Measurements from ENCODE around the gene C17orf100. TPM values are rescaled to one million over a fixed set of nuclear protein-coding genes. Genes with fewer than 3 reads are reported as not detected.

C17orf100 gene
- total RNA-seq, 1 donor from 2014 or later: 3.8 TPM

DNA sequence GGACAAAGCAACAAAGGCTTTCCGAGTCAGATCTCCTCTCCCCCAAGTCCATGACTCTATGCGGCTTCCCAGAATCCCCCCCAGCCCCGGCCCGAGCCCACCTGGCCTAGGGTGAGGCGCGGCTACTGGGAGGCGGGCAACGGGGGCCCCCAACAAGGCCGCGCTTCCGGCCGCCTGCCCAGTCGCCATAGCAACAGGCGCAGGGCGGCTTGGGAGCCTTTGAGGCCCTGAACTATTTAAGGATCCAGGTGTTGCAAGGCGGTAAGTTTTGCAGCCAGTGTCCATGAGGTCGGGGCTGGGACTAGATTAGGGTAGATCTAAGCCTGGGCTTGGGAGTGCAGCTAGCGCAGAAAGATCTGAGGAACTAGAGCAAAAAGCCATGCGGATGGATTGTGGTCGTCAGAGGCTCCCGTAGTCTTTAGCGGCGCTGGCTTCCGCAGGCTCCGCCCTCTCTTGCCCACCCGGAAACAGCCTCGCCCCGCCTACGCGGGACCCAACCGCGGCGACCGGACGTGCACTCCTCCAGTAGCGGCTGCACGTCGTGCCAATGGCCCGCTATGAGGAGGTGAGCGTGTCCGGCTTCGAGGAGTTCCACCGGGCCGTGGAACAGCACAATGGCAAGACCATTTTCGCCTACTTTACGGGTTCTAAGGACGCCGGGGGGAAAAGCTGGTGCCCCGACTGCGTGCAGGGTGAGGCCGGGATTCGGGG is 10.9 kb upstream of the C17orf100 start, which contains the start of the genes KIAA0753 and TXNDC17:
TSS of gene KIAA0753 (minus strand) at position 176 of the 711 bp plus-strand sequence. CDS start 5,608 bp downstream, outside the sequence.
TSS of gene TXNDC17 (plus strand) at position 525 of the 711 bp plus-strand sequence. CDS start at position 548, 23 bp downstream.
- peak; percentile 95 for DNase-seq (ENCODE audit: low spot score)
- no peaks in the 10 kb centered on the region for H3K9me3 Mint-ChIP-seq (ENCODE audit: unreplicated experiment)
- TF ChIP-seq, protein P1, sequence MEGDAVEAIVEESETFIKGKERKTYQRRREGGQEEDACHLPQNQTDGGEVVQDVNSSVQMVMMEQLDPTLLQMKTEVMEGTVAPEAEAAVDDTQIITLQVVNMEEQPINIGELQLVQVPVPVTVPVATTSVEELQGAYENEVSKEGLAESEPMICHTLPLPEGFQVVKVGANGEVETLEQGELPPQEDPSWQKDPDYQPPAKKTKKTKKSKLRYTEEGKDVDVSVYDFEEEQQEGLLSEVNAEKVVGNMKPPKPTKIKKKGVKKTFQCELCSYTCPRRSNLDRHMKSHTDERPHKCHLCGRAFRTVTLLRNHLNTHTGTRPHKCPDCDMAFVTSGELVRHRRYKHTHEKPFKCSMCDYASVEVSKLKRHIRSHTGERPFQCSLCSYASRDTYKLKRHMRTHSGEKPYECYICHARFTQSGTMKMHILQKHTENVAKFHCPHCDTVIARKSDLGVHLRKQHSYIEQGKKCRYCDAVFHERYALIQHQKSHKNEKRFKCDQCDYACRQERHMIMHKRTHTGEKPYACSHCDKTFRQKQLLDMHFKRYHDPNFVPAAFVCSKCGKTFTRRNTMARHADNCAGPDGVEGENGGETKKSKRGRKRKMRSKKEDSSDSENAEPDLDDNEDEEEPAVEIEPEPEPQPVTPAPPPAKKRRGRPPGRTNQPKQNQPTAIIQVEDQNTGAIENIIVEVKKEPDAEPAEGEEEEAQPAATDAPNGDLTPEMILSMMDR (IDR thresholded peaks at IDR 0.05; ENCODE audit: unreplicated experiment): no peak
- H3K27me3 Mint-ChIP-seq (ENCODE audit: unreplicated experiment): peaks cover 16% of the 10 kb centered on the region
- H3K27ac Mint-ChIP-seq (ENCODE audit: unreplicated experiment): peak within 1 kb of the TSS; percentile 99
- H3K36me3 Mint-ChIP-seq (ENCODE audit: low read depth, unreplicated experiment): peaks cover 16% of the 10 kb centered on the region
- peaks cover 14% of the 10 kb centered on the region for H3K4me1 Mint-ChIP-seq (ENCODE audit: unreplicated experiment)
- H3K4me3 Mint-ChIP-seq (ENCODE audit: unreplicated experiment): peak within 1 kb of the TSS; percentile 96

DNA sequence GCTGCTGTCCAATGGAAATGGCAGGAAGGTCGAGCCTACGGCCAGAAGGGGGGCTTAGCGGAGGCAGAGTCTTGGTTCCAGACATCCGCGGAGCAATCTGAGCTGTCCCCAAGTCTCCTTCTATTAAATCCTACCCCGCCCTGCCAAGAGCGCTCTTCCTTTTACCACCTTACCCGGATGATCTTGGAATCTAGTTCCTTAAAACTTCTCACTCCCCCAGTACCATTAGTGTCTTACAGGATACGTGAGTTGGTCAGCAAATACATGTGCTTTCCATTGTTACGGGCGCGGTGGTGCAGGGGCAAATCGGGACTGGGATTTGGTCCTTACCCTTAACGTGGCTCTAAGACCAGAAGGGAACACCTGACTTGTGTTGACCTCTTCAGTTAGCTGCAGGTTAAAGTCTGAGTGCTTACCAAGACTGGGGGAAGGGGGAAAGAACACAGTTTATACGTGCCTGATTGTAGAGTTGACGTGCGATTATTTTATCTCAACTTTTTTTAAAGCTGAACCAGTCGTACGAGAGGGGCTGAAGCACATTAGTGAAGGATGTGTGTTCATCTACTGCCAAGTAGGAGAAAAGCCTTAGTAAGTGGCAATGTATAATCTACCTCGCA is 10.2 kb upstream of the C17orf100 start:
- peaks cover 16% of the 10 kb centered on the region for H3K36me3 Mint-ChIP-seq (ENCODE audit: low read depth, unreplicated experiment)
- no peak for DNase-seq (ENCODE audit: low spot score)

DNA sequence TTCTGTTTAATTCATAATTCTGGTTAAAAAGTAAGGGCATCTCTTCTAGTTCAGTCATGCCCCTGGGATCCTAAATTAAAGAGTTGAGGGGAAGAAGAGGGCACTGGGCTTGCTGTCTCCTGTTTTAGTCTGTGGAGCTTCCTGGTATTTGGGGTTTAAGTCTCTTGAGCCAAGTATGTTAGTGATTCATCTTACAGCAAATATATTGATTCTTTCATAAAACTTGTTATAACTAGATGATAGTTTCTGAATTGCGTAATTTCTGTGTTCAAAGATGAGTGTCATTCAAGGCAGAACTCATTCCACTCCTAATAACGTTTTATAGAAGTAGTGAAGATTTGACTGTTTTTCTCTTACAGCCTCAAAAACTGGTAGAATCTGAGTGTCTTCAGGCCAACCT is 9.0 kb upstream of the C17orf100 start:
- H3K27me3 Mint-ChIP-seq (ENCODE audit: unreplicated experiment): peaks cover 11% of the 10 kb centered on the region
- no peak for DNase-seq (ENCODE audit: low spot score)
- H3K27ac Mint-ChIP-seq (ENCODE audit: unreplicated experiment): peak overlapping the region; percentile 31
- H3K9me3 Mint-ChIP-seq (ENCODE audit: unreplicated experiment): no peaks in the 10 kb centered on the region
- TF ChIP-seq, protein P1 (IDR thresholded peaks at IDR 0.05; ENCODE audit: unreplicated experiment): no peak
- H3K36me3 Mint-ChIP-seq (ENCODE audit: low read depth, unreplicated experiment): peaks cover 10% of the 10 kb centered on the region
- peaks cover 14% of the 10 kb centered on the region for H3K4me1 Mint-ChIP-seq (ENCODE audit: unreplicated experiment)
- peak overlapping the region; percentile 75 for H3K4me3 Mint-ChIP-seq (ENCODE audit: unreplicated experiment)

More for the DNA sequence above, 10.2 kb upstream of the C17orf100 start:
- H3K4me3 Mint-ChIP-seq (ENCODE audit: unreplicated experiment): peak overlapping the region; percentile 96
- no peaks in the 10 kb centered on the region for H3K9me3 Mint-ChIP-seq (ENCODE audit: unreplicated experiment)
- peaks cover 16% of the 10 kb centered on the region for H3K27me3 Mint-ChIP-seq (ENCODE audit: unreplicated experiment)
- TF ChIP-seq, protein P1 (IDR thresholded peaks at IDR 0.05; ENCODE audit: unreplicated experiment): no peak
- H3K4me1 Mint-ChIP-seq (ENCODE audit: unreplicated experiment): peaks cover 14% of the 10 kb centered on the region
- peak overlapping the region; percentile 99 for H3K27ac Mint-ChIP-seq (ENCODE audit: unreplicated experiment)

DNA sequence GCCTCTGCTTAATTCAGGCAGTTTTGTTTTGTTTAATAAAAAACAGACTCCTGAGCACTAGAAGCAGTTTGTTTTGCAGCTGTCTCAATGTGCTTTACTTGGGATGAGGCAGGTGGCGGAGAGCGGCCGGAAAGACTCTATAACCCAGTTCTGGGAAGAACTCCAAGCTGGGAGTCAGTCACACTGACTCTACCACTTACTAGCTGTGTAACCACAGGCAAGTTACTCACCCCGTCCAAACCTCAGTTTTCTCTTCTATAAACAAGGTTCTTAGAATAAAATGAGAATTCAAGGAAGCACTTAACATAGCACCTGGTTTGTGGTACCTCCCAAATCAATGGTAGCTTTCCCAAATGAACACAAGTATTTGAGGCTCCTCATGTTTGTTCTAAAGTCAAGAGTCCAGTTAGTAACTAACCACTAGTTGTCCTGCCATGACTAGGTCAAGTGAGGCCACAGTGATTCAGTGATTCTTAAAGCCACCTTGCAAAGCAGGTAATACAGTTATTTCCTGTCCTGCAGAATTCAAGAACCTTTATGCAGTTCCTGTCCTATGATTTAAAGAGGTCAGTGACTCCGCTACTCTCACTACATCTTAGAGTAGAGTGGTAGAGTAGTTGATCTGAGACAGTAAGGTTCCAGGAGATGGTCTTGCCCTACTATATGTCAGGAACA is 8.0 kb upstream of the C17orf100 start:
- peaks cover 14% of the 10 kb centered on the region for H3K4me1 Mint-ChIP-seq (ENCODE audit: unreplicated experiment)
- DNase-seq (ENCODE audit: low spot score): no peak
- no peak overlapping the region for H3K4me3 Mint-ChIP-seq (ENCODE audit: unreplicated experiment)
- no peaks in the 10 kb centered on the region for H3K9me3 Mint-ChIP-seq (ENCODE audit: unreplicated experiment)
- H3K27me3 Mint-ChIP-seq (ENCODE audit: unreplicated experiment): peaks cover 10% of the 10 kb centered on the region
- H3K27ac Mint-ChIP-seq (ENCODE audit: unreplicated experiment): no peak overlapping the region
- H3K36me3 Mint-ChIP-seq (ENCODE audit: low read depth, unreplicated experiment): peaks cover 9% of the 10 kb centered on the region
- TF ChIP-seq, protein P1 (IDR thresholded peaks at IDR 0.05; ENCODE audit: unreplicated experiment): no peak

All from endothelial cell (in vitro differentiated cells).